ENCODE results near the gene TTC7B.

TTC7B gene

GRCh38 chr14:90774316-90774715 is 41.9 kb downstream of the TTC7B start:
- no peak overlapping the region for H3K4me3 ChIP-seq (ENCODE audit: low read depth, low read length)
- TF ChIP-seq CTCF (IDR thresholded peaks at IDR 0.05; ENCODE audit: borderline replicate concordance, insufficient read depth, low read depth, low read length): no peak

- H3K4me3 ChIP-seq (ENCODE audit: low read depth, low read length): no peak overlapping the region
- TF ChIP-seq CTCF (IDR thresholded peaks at IDR 0.05; ENCODE audit: borderline replicate concordance, insufficient read depth, low read depth, low read length): no peak
Measured at GRCh38 chr14:90773705-90774104, 42.5 kb downstream of the TTC7B start.

- H3K4me3 ChIP-seq (ENCODE audit: low read depth, low read length): no peak overlapping the region
Measured at GRCh38 chr14:90773196-90773486, 43.1 kb downstream of the TTC7B start.

GRCh38 chr14:90767899-90768298 is 48.3 kb downstream of the TTC7B start:
- no peak overlapping the region for H3K4me3 ChIP-seq (ENCODE audit: low read depth, low read length)
- no peak for TF ChIP-seq CTCF (IDR thresholded peaks at IDR 0.05; ENCODE audit: borderline replicate concordance, insufficient read depth, low read depth, low read length)

More at GRCh38 chr14:90773196-90773486, 43.1 kb downstream of the TTC7B start:
- no peak for TF ChIP-seq CTCF (IDR thresholded peaks at IDR 0.05; ENCODE audit: borderline replicate concordance, insufficient read depth, low read depth, low read length)

- peak; percentile 44; the same call in 1 of the 2 replicates for TF ChIP-seq CTCF (IDR thresholded peaks at IDR 0.05; ENCODE audit: borderline replicate concordance, insufficient read depth, low read depth, low read length)
- H3K4me3 ChIP-seq (ENCODE audit: low read depth, low read length): no peak overlapping the region
Measured at GRCh38 chr14:90760591-90761316, 55.5 kb downstream of the TTC7B start.

GRCh38 chr14:90760078-90760444 is 56.2 kb downstream of the TTC7B start:
- H3K4me3 ChIP-seq (ENCODE audit: low read depth, low read length): no peak overlapping the region
- TF ChIP-seq CTCF (IDR thresholded peaks at IDR 0.05; ENCODE audit: borderline replicate concordance, insufficient read depth, low read depth, low read length): no peak

- H3K4me3 ChIP-seq (ENCODE audit: low read depth, low read length): no peak overlapping the region
- no peak for TF ChIP-seq CTCF (IDR thresholded peaks at IDR 0.05; ENCODE audit: borderline replicate concordance, insufficient read depth, low read depth, low read length)
Measured at GRCh38 chr14:90759370-90760077, 56.7 kb downstream of the TTC7B start.
